Kidney (tissue), 14 donors: ENCODE results near the gene DCHS1. TPM values are rescaled to one million over a fixed set of nuclear protein-coding genes. Genes with fewer than 3 reads are reported as not detected.

ENCODE experiments used
- DNase-seq, 5 donors: peaks; one replicate each; pipeline ENCODE4 v3.0.0-alpha.2; 2013 to 2020
- FAIRE-seq: peaks from 2 replicates; lab custom pipeline; 2012; peaks lifted over from hg19 to GRCh38; lab: Jason Lieb, UNC
- H3K27ac ChIP-seq, 2 donors: one replicate each; pipeline ENCODE4 v1.7.0; 2013; ENCODE audit warnings: low read depth in 2 of 2, low read length in 2 of 2, inconsistent platforms in 1 of 2
- H3K27me3 ChIP-seq: one replicate; pipeline ENCODE4 v1.7.1; 2013; ENCODE audit warnings: low read length, inconsistent platforms; ENCODE audit not compliant: control insufficient read depth, insufficient read depth
- H3K36me3 ChIP-seq, 3 donors: one replicate each; pipeline versions ENCODE4 v1.7.0 to v1.7.1; 2013; ENCODE audit warnings: low read length in 3 of 3, control low read depth in 1 of 3, inconsistent platforms in 1 of 3; ENCODE audit not compliant: insufficient read depth in 3 of 3, control insufficient read depth in 2 of 3
- H3K4me1 ChIP-seq, 3 donors: one replicate each; pipeline versions ENCODE4 v1.7.0 to v1.7.1; 2013; ENCODE audit warnings: low read length in 3 of 3, inconsistent platforms in 1 of 3, low read depth in 1 of 3; ENCODE audit not compliant: control insufficient read depth in 2 of 3, insufficient read depth in 2 of 3
- H3K4me3 ChIP-seq, 3 donors: one replicate each; pipeline versions ENCODE4 v1.7.0 to v1.8.1; 2013; ENCODE audit warnings: low read length in 3 of 3, control low read depth in 1 of 3, inconsistent platforms in 1 of 3
- H3K9ac ChIP-seq, 3 donors: one replicate each; pipeline versions ENCODE4 v1.7.0 to v1.7.1; 2013; ENCODE audit warnings: low read length in 3 of 3, control low read depth in 1 of 3, inconsistent platforms in 1 of 3
- H3K9me3 ChIP-seq, 3 donors: one replicate each; pipeline versions ENCODE4 v1.7.0 to v1.7.1; 2013; ENCODE audit warnings: low read length in 3 of 3, control low read depth in 1 of 3, inconsistent platforms in 1 of 3; ENCODE audit not compliant: control insufficient read depth in 2 of 3, insufficient read depth in 1 of 3
- intact Hi-C: fragments of 100-400 bp; cut with DNase I; formaldehyde crosslinking; loops from one replicate; pipeline ENCODE4 v1.11.1; 2022
- polyA plus RNA-seq: library from polyadenylated mRNA; stranded (reverse); fragments of 350-450 nt; fragmentation: Illumina TruSeq; extraction: RNeasy Lipid Tissue Mini Kit (QIAGEN cat#74804); gene quantifications from one replicate; pipeline ENCODE4 v1.2.3, GENCODE V29; 2014; ENCODE audit warnings: low read depth, low replicate concordance; ENCODE audit not compliant: insufficient read depth
- total RNA-seq: library from RNA; stranded (reverse); fragmentation: NEBNext Ultra II Directional; extraction: Animal tissue kit (Norgen Biotek cat#: 25700); gene quantifications from one replicate; pipeline ENCODE4 v1.2.1, GENCODE V29; 2021
- TF ChIP-seq, protein P1 (sequence below): IDR thresholded peaks from 3 replicates; pipeline ENCODE4 v1.5.1; 2012; ENCODE audit warnings: mild to moderate bottlenecking, moderate library complexity, borderline replicate concordance; ENCODE audit not compliant: insufficient read depth; ENCODE audit errors: extremely low read depth
- donor health status: control.
- donor health status: control.
- donor health status: control.
- donor health status: control.
- donor health status: control.
- donor health status: DM: yes; HTN: yes; CAD: no.
- donor health status: Normal renal cell carcinoma (clear cell type).

The DCHS1 gene
- total and polyA plus RNA-seq, 2 donors from 2014 or later = 2.4 to 17.0 TPM

DNA sequence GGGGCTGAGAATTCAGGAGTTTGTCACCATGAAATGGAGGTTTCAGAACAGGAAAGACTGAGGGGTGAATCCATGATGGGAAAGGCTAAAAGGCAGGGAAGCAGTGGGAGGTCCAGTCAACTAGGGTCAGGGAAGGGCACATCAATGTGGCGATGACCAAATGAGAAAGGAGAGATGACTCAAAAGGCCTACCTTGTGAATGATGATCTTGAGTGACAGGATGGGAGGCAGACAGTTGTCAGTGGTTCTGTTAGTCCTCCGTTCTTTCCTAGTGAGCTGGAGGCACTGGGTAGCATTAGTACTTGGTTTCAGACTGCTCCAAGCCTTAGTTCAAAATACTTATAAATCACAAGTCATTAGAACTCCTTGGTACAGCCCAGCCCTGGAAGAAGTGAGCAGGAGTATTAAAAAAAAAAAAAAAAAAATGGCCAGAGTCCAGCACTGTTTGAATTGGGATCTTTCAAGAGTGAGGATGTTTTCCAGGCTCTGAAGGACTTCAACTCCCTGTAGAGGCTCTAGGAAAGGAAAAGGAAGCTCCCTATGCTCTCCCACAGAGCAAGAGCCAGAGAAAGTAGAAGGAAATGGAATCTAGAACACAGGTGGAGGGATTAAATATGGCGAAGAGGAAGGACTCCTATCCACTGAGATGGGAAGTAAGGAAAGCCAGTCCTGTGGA, 8.3 kb upstream of the DCHS1 start:
- Histone ChIP-seq H3K27ac (no peak overlapping the region), H3K27me3 (no peaks in the 10 kb centered on the region), H3K4me3 (no peak overlapping the region), H3K9me3 (no peaks in the 10 kb centered on the region), H3K9ac (no peak overlapping the region), H3K4me1 (peaks cover 0 to 3% (median 0%) of the 10 kb centered on the region in 3 donors), H3K36me3 (no peaks in the 10 kb centered on the region)
- DNase-seq = no peak
- no peak for FAIRE-seq
- TF ChIP-seq, protein P1, sequence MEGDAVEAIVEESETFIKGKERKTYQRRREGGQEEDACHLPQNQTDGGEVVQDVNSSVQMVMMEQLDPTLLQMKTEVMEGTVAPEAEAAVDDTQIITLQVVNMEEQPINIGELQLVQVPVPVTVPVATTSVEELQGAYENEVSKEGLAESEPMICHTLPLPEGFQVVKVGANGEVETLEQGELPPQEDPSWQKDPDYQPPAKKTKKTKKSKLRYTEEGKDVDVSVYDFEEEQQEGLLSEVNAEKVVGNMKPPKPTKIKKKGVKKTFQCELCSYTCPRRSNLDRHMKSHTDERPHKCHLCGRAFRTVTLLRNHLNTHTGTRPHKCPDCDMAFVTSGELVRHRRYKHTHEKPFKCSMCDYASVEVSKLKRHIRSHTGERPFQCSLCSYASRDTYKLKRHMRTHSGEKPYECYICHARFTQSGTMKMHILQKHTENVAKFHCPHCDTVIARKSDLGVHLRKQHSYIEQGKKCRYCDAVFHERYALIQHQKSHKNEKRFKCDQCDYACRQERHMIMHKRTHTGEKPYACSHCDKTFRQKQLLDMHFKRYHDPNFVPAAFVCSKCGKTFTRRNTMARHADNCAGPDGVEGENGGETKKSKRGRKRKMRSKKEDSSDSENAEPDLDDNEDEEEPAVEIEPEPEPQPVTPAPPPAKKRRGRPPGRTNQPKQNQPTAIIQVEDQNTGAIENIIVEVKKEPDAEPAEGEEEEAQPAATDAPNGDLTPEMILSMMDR = no peak
- intact Hi-C loops = no loop called here

DNA sequence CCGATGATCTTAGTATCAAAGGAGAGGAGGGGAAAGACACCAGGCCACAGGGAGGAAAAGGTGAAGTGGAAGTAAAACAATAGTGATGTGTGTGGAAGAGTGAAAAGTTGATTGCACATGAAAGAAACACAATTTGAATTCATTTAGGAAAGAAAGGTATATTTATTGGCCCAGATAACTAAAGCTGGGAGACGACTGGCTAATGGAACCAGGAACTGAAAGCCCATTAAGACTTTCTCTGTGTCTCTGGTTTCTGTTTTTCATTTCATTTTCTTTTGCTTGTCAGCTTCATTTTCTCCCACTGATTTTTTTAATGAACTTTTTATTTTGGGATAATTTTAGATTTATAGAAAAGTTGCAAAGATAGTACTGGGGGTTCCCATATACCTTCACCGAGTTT, 5.1 kb upstream of the DCHS1 start:
- TF ChIP-seq, protein P1 = no peak
- H3K4me3 ChIP-seq = no peak overlapping the region
- no peak overlapping the region for H3K9ac ChIP-seq
- H3K9me3 ChIP-seq = no peaks in the 10 kb centered on the region
- DNase-seq (no peak), FAIRE-seq (no peak)
- H3K4me1 ChIP-seq = peaks cover 0 to 3% (median 0%) of the 10 kb centered on the region in 3 donors
- H3K36me3 ChIP-seq = no peaks in the 10 kb centered on the region
- no peak overlapping the region for H3K27ac ChIP-seq
- H3K27me3 ChIP-seq = no peaks in the 10 kb centered on the region
- intact Hi-C loops = no loop called here

DNA sequence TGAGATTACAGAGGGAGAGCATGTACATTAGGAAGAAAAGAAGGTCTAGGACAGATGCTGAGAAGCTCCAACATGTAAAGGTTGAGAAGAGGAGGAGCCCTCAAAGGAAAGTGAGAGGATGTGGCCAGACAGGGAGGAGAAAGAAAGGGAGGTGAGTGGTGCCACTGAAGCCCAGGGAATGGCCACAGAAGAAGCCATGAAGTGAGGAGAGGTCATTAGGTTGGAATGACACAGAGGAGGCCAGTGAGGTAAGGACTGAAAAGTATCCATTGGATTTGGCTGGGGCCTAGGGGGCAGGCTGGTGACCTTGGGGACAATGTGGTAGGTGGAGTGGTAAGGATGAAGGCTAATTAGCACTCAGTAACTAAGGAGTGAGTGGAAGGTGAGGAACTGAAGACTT, 3.0 kb upstream of the DCHS1 start:
- FAIRE-seq = no peak

More for the DNA sequence above, 3.0 kb upstream of the DCHS1 start:
- H3K27me3 ChIP-seq = no peaks in the 10 kb centered on the region
- intact Hi-C loops = no loop called here
- TF ChIP-seq, protein P1 = no peak
- H3K9ac ChIP-seq = no peak overlapping the region
- H3K9me3 ChIP-seq = no peaks in the 10 kb centered on the region
- H3K4me1 ChIP-seq = peaks cover 0 to 3% (median 0%) of the 10 kb centered on the region in 3 donors
- no peaks in the 10 kb centered on the region for H3K36me3 ChIP-seq
- H3K4me3 ChIP-seq = no peak overlapping the region
- no peak overlapping the region for H3K27ac ChIP-seq
- no peak for DNase-seq
